GM19324 (cell line): ENCODE results near the gene RALGAPA1.

ENCODE experiments used
- ATAC-seq: cut with Tn5 transposase; IDR thresholded peaks from one replicate; pipeline ENCODE4 v1.9.1; 2021; ENCODE audit warnings: mild to moderate bottlenecking, moderate library complexity; ENCODE audit not compliant: unreplicated experiment, low FRiP score

RALGAPA1 gene

GRCh38 chr14:35504260-35504659, 304.8 kb downstream of the RALGAPA1 start:
- no peak for ATAC-seq

DNA sequence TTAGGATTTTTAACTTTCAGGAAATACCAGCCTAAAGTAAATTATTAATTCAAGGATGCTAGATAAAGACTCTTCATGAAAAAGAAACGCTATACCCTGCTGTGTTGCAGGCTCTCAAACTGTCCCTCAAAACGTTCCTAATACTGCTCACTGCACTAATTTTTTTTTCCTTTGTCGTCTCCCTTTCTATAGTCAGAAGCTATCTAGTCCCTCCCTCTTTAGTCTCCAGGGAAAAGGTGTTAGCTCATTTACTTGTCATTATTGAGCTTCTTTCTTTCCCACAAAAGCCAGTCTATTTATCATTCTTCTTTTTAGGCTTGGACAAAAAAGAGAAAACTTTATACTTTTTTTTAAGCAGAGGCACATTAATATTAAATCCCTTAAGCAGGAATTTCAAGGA, 305.4 kb downstream of the RALGAPA1 start:
- no peak for ATAC-seq

- no peak for ATAC-seq
These were observed 309.9 kb downstream of the RALGAPA1 start for GRCh38 chr14:35499180-35499579.

DNA sequence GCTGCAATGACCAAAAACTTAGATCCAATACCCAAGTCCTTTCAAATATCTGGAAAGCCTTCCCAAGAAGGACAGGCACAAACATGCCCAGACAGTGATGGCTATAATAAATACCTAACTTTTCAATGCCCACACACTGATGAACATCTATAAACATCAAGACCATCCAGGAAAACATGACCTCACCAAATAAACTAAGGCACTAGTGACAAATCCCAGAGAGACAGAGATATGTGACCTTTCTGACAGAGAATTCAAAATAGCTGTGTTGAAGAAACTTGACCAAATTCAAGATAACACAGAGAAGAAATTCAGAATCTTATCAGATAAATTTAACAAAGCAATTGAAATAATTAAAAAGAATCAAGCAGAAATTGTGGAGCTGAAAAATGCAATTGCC, 313.8 kb downstream of the RALGAPA1 start:
- no peak for ATAC-seq

- no peak for ATAC-seq
These were observed 316.5 kb downstream of the RALGAPA1 start for GRCh38 chr14:35492569-35493014.
